ENCODE results near the gene GSTA3.

The GSTA3 gene

DNA sequence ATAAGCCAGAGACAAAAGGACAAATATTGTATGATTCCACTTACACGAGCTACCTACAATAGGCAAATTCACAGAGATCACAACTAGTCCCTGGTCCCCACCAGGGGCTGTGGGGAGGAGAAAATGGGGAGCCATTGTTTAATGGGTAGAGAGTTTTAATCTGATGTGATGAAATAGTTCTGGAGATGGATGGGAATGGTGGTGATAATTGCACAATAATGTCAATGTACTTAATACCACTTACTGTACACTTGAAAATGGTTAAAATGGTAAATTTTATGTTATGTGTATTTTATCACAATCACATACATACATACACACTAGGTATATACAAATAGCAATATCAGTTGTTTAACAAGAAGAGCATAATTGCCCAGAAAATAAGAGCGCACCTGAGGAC lies 24.3 kb upstream of the GSTA3 start:
- no peak for ATAC-seq
- TF ChIP-seq ARNTL (CRISPR knock-in tag; IDR thresholded peaks at IDR 0.05; ENCODE audit: borderline replicate concordance, low read depth), result no peak
- TF ChIP-seq ZNF70 (CRISPR knock-in tag; IDR thresholded peaks at IDR 0.05), result no peak
- TF ChIP-seq ESRRG (CRISPR knock-in tag; IDR thresholded peaks at IDR 0.05), result no peak
- no peak for TF ChIP-seq ZFP30 (CRISPR knock-in tag; IDR thresholded peaks at IDR 0.05)
- TF ChIP-seq ISL1 (CRISPR knock-in tag; IDR thresholded peaks at IDR 0.05), result no peak
- no peak for TF ChIP-seq TOX (CRISPR knock-in tag; IDR thresholded peaks at IDR 0.05; ENCODE audit: borderline replicate concordance)
- no peak for TF ChIP-seq ZC3H10 (CRISPR knock-in tag; IDR thresholded peaks at IDR 0.05)
- TF ChIP-seq, protein P1, sequence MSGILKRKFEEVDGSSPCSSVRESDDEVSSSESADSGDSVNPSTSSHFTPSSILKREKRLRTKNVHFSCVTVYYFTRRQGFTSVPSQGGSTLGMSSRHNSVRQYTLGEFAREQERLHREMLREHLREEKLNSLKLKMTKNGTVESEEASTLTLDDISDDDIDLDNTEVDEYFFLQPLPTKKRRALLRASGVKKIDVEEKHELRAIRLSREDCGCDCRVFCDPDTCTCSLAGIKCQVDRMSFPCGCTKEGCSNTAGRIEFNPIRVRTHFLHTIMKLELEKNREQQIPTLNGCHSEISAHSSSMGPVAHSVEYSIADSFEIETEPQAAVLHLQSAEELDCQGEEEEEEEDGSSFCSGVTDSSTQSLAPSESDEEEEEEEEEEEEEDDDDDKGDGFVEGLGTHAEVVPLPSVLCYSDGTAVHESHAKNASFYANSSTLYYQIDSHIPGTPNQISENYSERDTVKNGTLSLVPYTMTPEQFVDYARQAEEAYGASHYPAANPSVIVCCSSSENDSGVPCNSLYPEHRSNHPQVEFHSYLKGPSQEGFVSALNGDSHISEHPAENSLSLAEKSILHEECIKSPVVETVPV (CRISPR knock-in tag; IDR thresholded peaks at IDR 0.05), result no peak
- no peak for TF ChIP-seq GLIS3 (CRISPR knock-in tag; IDR thresholded peaks at IDR 0.05)
- TF ChIP-seq, protein P2, sequence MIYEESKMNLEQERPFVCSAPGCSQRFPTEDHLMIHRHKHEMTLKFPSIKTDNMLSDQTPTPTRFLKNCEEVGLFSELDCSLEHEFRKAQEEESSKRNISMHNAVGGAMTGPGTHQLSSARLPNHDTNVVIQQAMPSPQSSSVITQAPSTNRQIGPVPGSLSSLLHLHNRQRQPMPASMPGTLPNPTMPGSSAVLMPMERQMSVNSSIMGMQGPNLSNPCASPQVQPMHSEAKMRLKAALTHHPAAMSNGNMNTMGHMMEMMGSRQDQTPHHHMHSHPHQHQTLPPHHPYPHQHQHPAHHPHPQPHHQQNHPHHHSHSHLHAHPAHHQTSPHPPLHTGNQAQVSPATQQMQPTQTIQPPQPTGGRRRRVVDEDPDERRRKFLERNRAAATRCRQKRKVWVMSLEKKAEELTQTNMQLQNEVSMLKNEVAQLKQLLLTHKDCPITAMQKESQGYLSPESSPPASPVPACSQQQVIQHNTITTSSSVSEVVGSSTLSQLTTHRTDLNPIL (CRISPR knock-in tag; IDR thresholded peaks at IDR 0.05; ENCODE audit: low read depth), result no peak

DNA sequence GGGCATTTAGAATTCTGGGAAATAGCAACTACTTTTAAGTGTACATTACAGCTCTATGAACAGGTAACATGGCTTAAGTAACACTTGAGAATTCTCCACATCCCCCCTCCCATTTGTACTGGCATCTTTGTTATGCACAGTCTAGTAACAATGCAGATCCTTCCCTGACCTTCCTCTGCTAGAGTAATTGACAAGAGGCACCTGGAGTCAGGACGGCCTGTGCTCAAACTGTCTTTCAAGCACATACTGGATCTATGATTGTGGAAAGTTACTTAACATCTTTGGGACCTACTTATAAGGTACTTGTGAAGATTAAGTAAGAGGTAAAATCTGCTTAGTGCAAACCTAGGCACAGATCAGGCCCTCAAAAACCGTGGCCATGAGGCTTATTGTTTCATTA lies 21.9 kb upstream of the GSTA3 start:
- TF ChIP-seq ESRRG (CRISPR knock-in tag; IDR thresholded peaks at IDR 0.05) (no peak), ARNTL (CRISPR knock-in tag; IDR thresholded peaks at IDR 0.05; ENCODE audit: borderline replicate concordance, low read depth) (no peak), SNAI2 (CRISPR knock-in tag; IDR thresholded peaks at IDR 0.05) (no peak), POU6F1 (CRISPR knock-in tag; IDR thresholded peaks at IDR 0.05; ENCODE audit: borderline replicate concordance, low read depth) (no peak), TOX (CRISPR knock-in tag; IDR thresholded peaks at IDR 0.05; ENCODE audit: borderline replicate concordance) (no peak), RARB (CRISPR knock-in tag; IDR thresholded peaks at IDR 0.05) (no peak), ISL1 (CRISPR knock-in tag; IDR thresholded peaks at IDR 0.05) (no peak), ZFP30 (CRISPR knock-in tag; IDR thresholded peaks at IDR 0.05) (no peak), ZFP3 (CRISPR knock-in tag; IDR thresholded peaks at IDR 0.05) (no peak), ZNF565 (CRISPR knock-in tag; conservative IDR thresholded peaks at IDR 0.05; ENCODE audit: low read depth) (no peak), CSDC2 (CRISPR knock-in tag; IDR thresholded peaks at IDR 0.05) (no peak), PPARA (CRISPR knock-in tag; IDR thresholded peaks at IDR 0.05; ENCODE audit: borderline replicate concordance) (no peak), ZC3H10 (CRISPR knock-in tag; IDR thresholded peaks at IDR 0.05) (no peak)
- TF ChIP-seq, protein P2 (CRISPR knock-in tag; IDR thresholded peaks at IDR 0.05; ENCODE audit: low read depth), result no peak
- TF ChIP-seq, protein P1 (CRISPR knock-in tag; IDR thresholded peaks at IDR 0.05), result no peak
- no peak for ATAC-seq

- peak; percentile 97 for ATAC-seq
- TF ChIP-seq GLIS3 (CRISPR knock-in tag; IDR thresholded peaks at IDR 0.05) (no peak), ISL1 (CRISPR knock-in tag; IDR thresholded peaks at IDR 0.05) (peak; percentile 78), POU6F1 (CRISPR knock-in tag; IDR thresholded peaks at IDR 0.05; ENCODE audit: borderline replicate concordance, low read depth) (no peak)
These were observed 20.0 kb upstream of the GSTA3 start for GRCh38 chr6:52929321-52930164.
